HG03103 (cell line): Measurements from ENCODE around the gene HOMER1.
A peak's percentile ranks its signal among the peaks of the same experiment; 100 is the strongest.
"Not testable (repeated sequence)": the region's sequence is repeated elsewhere in the genome, so short reads cannot be mapped to it uniquely, and the experiment has no call there.

Experiments
- ATAC-seq: cut with Tn5 transposase; IDR thresholded peaks from one replicate; pipeline ENCODE4 v1.9.1; 2021; ENCODE audit warnings: low read depth; ENCODE audit not compliant: unreplicated experiment

HOMER1 gene

DNA sequence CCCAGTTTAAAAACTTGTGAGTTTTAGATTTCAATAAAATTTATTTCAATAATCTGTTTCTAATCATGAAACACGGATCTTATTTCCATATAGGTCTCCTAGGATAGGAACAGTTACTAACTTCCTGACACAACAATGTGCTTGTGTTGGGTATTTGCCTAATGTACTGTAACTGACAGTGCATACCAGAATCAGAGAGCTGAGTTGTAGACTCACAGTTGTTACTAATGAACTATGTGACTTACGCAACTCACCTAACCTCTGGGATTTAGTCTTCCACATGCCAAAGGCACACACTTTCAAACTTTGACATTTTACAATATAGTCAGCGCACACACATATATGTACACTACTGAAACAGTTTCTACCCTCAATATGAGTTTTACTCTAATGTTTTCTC lies 77.7 kb downstream of the HOMER1 start:
- ATAC-seq, result no peak

- no peak for ATAC-seq
Measured at GRCh38 chr5:79430196-79430595, 83.7 kb downstream of the HOMER1 start.

DNA sequence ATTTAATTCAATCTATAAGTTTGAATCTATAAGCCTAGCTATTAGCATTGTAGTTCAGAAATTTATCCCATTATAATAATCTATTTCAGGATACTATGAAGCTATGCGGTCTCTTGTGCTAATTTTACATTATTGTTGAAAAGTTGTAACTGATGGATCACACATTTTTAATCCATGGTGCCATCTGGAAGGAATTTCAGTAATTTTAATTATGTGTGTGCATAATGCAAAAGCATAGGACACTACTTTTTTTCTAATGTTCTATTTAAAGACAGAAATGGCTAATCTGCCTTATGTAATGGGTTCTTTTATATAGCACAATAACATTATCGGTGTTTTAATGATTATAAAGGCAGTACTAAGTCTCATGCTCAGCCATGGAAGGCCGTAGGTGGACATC lies 90.6 kb downstream of the HOMER1 start:
- ATAC-seq, result no peak

DNA sequence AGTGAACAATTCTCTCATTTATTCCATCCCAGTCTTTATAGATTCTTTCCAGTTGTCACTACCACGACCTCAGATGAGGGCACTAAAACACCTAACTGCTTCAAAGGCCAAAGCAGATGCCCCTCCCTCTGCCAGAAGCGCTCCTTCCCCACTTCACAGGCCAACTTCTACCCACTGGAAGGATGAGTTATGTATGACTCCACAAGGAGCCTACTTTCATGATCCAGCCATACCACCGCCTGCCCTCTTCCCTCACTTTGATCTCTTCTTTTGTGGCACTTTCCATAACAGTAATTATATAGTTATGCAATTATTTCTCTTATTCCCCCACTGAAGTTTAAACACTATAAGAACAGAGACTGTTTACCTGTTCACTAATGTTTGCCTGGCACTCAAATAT lies 93.7 kb downstream of the HOMER1 start:
- ATAC-seq, result no peak

DNA sequence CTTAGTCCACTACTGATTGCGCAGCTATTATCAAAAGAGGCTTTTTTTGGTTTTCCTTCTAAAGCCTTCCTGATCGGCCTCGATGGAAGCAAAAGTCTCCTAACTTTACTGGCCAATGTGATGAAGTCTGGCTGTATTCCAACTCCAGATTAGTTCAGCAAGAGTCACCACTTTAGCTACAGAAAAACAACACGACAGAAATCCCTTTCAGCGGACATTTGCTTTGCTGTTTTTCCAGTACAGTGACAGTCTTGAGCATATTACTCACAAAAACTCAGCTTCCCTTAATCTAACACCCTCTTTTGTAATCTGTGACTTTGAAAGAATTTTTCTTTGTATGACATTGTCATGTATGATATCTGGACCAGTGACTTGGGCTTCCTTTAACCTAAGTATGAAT lies 95.7 kb downstream of the HOMER1 start:
- no peak for ATAC-seq

GRCh38 chr5:79417495-79417894 lies 96.4 kb downstream of the HOMER1 start:
- no peak for ATAC-seq

- peak; percentile 83 for ATAC-seq
Measured at GRCh38 chr5:79416499-79416898, 97.4 kb downstream of the HOMER1 start.

DNA sequence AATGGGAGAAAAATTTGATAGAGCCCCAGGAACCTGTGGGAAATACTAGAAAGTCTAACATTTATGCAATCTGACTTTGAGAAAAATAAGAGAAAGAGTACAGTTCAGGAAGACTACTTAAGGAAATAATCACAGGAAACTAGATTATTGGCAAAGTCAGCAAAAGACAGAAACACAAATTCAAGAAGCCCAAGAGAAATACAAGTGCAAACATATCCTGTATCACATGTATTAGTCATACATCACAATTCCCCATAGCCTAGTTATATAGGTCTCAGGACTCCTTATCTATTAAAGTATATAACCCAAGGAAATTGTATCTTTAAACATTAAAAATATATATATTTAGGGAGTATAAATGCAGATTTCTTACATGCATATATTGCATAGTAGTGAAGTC lies 100.8 kb downstream of the HOMER1 start:
- ATAC-seq, result no peak

DNA sequence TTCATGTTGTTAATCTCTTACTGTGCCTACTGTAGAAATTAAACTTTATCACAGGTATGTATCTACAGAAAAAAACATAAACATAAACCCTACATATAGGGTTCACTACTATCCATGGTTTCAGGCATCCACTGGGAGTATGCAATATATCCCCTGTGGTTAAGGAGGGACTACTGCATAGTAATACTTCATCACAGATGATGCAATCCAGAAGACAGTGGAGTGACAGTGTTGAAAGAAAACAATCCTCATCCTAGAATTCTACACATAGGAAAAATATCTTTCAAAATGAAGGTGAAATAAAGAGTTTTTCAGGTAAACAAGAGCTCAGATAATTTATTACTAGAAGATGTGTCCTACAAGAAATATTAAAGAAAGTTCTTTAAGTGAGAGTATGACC lies 105.9 kb downstream of the HOMER1 start:
- ATAC-seq, result no peak

- no peak for ATAC-seq
Measured at GRCh38 chr5:79407591-79407990, 106.3 kb downstream of the HOMER1 start.

DNA sequence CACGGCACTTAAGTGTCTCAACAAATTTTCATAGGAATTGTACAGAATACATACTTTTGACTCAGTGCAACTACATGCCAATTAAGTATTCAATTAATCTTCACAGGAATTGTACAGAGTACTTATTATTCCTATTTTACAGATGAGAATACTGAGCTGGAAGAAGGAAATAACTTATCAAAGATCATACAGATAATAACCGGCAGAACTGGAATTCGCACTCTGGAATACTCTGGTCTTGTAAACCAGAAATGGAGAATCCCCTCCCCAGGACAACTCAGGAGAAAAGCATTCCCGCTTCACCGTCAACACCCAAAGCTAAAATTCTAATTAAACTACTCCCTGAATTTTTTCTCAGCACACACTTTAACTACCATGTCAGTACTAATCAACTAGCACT lies 112.7 kb downstream of the HOMER1 start:
- no peak for ATAC-seq

DNA sequence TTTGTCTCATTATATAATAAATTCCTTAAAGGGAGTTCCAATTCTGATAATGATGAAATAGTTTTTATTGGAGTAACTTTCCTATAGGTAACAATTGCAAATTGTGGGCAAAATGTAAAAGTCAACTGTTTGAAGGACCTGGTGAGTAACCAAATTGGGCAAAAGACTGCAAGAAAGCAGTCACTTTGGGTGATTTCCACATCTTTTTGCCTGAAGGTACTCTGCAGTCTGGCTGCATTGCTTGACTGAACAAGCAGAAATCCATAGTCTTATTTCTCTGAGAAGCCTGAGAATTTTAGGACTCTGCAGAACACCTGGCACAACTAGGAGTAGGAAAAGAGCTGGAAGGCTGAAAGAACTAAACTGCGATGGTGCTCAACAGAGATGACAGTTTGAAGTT lies 114.9 kb downstream of the HOMER1 start:
- no peak for ATAC-seq

- ATAC-seq, result no peak
Measured at GRCh38 chr5:79397080-79397479, 116.9 kb downstream of the HOMER1 start.

DNA sequence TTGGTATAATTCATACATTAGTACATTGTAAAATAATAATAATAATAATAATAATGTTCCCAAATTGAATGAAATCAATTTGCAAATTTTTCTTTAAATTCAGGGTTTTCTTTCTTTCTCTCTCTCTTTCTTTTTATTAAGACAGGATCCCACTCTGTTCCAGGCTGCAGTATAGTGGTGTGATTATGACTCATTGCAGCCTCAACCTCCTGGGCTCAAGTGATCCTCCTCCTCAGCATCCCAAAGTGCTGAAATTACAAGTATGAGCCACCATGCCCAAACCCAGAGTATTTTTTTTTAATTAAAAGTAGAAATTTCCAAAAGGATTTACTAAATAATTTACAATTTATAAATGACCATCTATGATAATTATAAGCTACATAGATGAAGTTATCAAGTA lies 117.7 kb downstream of the HOMER1 start:
- no peak for ATAC-seq

DNA sequence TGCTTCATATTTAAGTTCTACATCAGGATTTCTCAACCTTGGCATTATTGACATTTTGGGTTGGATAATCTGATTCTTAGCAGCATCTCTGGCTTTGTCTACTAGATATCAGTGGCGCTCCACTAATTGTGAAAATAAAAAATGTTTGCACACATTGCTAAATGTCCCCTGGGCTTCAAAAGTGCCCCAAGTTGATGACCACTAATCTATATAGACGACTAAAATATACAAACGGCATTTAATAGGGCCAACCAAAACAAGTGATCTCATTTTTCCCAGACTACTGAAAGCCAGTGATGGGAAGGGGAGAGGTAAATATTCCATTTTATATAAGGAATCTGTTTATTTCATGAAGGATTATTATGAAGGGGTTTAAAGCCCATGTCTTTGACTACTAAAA lies 118.6 kb downstream of the HOMER1 start:
- ATAC-seq, result no peak

- no peak for ATAC-seq
Measured at GRCh38 chr5:79392776-79393175, 121.2 kb downstream of the HOMER1 start.

- ATAC-seq, result no peak
Measured at GRCh38 chr5:79386679-79387078, 127.3 kb downstream of the HOMER1 start.

GRCh38 chr5:79385126-79385525 lies 128.8 kb downstream of the HOMER1 start:
- not testable (repeated sequence) for ATAC-seq

- no peak for ATAC-seq
Measured at GRCh38 chr5:79378510-79379186, 135.3 kb downstream of the HOMER1 start.

DNA sequence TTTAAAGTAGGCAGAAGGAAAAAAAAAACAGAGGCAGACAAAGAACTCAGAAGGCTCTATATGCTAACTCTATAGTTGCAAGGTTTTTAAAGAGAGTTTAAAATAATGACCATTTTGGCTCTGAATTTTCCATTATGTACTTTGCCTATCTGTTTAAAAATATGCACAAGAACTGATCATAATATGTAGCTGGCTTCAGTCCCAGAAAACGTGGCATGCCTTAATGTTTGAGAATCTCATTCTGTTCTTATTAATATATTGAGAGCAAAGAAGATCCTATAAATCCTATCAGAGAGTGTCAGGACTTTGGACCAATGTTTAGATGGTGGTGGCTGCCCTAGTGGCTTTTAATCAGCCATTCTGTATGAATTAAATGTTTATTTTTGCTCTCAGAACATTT lies 156.5 kb downstream of the HOMER1 start:
- ATAC-seq, result no peak

DNA sequence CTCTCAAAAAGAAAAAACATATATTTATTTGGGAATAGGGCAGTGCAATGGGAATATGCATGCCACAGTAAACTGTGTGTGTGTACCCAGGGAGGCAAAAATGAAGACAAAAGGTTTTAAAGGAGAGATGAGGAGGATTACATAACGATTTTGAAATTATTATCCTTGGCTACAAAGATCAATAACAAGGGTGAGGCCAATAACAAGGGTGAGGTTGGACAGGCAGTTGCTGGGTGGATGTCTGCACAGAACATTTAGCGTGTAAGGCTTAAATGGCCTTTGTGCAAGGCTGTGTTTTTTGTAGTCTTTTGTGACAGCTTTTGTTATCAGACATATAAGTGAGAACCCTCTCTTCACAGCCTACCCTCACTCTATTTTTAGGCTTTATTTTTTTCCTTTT lies 164.1 kb downstream of the HOMER1 start:
- ATAC-seq, result no peak

DNA sequence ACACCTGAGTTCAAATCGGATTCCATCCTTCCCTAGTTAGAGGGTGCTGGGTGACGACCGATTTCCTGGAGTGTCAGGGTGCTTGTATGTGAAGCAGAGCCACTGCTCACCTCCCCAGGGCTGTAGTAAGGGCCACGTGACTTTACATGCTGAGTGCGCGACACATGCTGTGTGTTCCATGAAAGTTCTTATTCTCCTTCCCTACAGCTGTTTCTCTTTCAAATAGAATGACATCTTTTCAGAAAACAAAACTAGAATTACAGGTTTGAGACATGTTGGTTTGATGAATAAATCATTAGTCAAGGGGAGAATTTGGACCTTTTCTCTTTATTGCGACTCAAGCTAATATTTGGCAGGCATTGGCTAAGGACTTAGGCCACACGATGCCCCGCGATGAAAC lies 164.9 kb downstream of the HOMER1 start:
- no peak for ATAC-seq

GRCh38 chr5:79346420-79346824 lies 167.5 kb downstream of the HOMER1 start:
- no peak for ATAC-seq
